LNCAP (cell line): ENCODE measurements around the gene KCNAB3.

Experiments
- TF ChIP-seq, protein P1 (sequence below): fragments of 450-650 bp; IDR thresholded peaks from 2 replicates; pipeline ENCODE4 v1.5.1; 2017; ENCODE audit warnings: mild to moderate bottlenecking

KCNAB3 gene

DNA sequence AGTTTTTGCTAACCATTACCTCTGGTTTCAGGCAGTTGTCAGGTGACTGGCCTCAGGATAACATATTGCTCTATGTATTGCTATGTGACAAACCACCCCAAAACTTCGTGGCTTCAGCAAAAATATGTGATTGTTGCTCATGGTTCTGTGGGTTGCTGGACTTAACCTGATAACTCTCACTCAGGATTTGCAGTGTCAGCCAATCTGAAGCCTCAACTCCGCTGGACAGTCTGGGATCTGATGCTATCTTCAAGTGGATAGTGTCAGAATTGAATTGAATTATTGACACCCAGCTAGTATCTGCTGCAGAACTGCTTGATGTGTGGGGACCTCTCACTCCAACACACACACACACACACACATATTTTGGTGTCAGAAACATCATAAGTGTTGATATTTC lies 38.1 kb upstream of the KCNAB3 start:
- TF ChIP-seq, protein P1, sequence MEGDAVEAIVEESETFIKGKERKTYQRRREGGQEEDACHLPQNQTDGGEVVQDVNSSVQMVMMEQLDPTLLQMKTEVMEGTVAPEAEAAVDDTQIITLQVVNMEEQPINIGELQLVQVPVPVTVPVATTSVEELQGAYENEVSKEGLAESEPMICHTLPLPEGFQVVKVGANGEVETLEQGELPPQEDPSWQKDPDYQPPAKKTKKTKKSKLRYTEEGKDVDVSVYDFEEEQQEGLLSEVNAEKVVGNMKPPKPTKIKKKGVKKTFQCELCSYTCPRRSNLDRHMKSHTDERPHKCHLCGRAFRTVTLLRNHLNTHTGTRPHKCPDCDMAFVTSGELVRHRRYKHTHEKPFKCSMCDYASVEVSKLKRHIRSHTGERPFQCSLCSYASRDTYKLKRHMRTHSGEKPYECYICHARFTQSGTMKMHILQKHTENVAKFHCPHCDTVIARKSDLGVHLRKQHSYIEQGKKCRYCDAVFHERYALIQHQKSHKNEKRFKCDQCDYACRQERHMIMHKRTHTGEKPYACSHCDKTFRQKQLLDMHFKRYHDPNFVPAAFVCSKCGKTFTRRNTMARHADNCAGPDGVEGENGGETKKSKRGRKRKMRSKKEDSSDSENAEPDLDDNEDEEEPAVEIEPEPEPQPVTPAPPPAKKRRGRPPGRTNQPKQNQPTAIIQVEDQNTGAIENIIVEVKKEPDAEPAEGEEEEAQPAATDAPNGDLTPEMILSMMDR: no peak

DNA sequence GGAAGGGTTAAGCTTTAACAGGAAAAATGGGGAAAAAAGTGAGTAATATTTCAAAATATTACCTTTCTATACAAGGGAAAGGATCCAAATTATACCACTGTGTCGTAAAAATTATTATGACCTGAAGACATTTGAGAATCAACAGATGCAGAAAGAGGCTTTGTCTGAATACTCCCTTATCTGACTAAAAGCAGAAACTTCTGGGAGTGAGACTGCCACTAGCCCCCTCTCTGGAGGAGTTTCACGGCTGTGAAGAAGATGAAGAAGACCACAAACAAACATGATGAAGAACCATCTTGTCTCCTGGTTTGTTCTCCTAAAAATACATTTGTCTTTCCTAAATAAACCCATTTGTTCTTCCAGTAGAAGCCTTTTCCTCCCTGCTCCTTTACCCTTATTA lies 31.8 kb upstream of the KCNAB3 start:
- TF ChIP-seq, protein P1: no peak

DNA sequence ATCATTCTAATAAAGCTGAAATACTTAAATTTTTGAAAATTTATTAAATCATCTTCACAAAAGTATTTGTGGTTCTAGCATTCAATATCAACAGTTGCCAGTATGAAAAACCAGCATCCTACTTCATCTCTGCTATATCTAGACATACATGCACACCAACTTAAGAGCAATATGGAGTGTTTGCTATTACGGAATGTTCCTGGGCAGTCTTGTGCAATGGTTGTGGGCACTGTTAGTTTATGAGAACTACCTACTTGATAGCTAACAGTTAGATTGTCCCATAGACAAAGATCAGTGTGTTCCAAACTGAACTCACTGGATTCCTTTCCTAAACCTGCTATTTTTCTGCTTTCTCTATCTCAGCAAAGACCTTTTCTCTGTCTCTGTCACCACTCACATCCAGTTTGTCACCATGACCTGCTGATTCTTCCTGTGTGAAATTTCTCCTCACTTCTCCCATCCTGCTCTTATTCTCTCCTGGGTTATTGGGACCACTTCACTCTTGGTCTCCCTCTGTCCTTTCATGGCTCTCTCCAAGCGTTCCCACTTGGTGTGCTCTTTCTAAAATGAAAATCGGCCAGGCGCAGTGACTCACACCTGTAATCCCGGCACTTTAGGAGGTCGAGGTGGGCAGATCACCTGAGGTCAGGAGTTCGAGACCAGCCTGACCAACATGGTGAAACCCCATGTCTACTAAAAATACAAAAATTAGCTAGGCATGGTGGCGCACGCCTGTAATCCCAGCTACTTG lies 30.0 kb upstream of the KCNAB3 start:
- TF ChIP-seq, protein P1: no peak

DNA sequence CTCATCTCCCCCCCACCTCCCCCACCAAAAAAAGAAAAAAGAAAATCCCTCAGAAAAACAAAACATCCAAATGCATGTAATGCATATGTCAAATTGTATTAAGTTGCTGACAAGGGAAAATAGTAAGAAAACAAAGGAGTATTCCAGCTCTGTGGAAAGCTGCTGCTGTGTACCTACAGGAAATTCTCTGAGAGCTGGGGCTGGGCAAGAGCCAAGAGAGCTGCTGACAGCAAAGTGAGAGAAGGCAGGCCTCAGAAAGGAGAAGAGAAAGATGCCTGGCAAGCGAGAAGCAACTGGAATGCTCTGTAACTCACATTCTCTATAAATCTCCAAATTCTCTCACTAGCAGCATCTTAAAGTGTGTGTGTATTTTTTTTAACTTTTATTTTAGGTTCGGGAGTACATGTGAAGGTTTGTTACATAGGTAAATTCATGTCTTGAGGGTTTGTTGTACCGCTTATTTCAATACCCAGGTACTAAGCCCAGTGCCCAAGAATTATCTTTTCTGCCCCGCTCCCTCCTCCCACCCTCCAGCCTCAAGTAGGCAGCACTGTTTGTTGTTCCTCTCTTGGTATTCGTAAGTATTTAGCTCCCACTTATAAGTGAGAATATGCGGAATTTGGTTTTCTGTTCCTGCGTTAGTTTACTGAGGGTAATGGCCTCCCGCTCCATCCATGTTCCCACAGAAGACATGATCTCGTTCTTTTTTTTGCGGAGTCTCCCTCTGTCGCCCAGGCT lies 26.7 kb upstream of the KCNAB3 start:
- TF ChIP-seq, protein P1: no peak

DNA sequence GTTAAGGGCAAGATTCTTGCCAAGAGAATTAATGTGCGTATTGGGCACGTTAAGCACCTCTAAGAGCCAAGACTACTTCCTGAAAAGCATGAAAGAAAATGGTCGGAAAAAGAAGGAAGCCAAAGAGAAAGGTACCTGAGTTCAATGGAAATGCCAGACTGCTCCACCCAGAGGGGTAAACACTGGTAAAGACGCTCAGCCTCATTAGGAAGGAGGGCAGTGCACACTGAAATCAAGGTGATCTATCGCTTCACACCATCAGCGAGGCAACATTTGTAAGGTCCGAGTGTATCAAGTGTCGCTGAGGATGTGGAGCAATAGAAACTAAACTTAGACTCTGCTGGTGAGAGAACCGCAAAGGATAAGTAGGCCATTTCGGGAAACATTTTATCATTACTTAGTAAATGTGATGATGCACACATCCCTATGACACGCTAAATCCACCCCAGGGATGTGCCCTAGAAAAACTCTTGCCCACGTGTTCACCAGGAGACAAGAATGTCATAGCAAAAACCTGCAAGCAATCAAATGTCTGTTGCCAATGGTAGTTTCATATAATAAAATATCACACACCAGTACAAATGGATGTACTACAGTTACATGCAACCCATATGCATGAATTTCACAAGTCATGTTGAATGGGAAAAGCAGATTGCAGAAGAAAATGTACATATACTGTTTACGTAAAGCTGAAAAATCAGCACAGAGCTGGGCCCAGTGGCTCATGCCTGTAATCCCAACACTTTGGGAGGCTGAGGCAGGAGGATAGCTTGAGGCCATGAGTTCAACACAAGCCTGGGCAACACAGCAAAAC lies 26.0 kb upstream of the KCNAB3 start:
- TF ChIP-seq, protein P1: no peak

DNA sequence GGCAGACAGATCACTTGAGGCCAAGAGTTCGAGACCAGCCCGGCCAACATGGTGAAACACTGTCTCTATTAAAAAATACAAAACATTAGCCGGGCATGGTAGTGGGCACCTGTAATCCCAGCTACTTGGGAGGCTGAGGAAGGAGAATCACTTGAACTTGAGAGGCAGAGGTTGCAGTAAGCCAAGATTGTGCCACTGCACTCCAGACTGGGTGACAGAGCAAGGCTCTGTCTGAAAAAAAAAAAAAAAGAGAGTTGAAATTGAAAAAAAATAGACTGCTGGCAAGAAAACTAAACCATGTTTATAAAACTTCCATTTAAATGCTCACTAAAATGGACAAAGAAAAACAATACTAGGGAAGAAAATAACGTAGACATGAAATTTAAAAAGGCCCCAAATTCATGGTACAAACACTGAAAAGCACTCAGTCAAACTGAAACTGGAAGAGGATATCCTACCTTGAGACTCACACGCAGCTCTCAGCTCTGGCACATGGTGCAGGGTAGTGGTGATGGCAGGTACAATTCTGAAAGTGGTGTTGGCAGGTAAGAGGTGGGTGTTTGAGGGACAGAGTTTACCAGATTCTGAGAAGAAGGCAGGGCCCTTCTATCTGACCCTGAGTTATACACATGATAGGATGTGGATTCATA lies 21.6 kb upstream of the KCNAB3 start:
- TF ChIP-seq, protein P1: no peak

DNA sequence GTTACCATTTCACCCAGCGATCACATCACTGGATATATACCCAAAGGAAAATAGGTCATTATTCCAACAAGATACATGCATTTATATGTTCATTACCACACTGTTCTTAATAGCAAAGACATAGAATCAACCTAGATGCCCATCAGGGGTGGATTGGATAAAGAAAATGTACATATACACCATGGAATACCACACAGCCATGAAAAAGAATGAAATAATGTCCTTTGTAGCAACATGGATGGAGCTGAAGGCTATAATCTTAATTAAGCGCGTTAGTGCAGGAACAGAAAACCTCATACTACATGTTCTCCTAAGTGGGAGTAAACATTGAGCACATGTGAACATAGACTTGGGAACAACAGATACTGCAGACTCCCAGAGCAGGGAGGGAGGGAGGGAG lies 20.9 kb upstream of the KCNAB3 start:
- TF ChIP-seq, protein P1: no peak
